GM18909 (cell line): Measurements from ENCODE around the gene CNTNAP5.

Experiments used
- ATAC-seq: cut with Tn5 transposase; IDR thresholded peaks from one replicate; pipeline ENCODE4 v1.9.1; 2021; ENCODE audit warnings: mild to moderate bottlenecking; ENCODE audit not compliant: unreplicated experiment, poor library complexity

Gene CNTNAP5

GRCh38 chr2:124145982-124146381, 120.9 kb downstream of the CNTNAP5 start:
- no peak for ATAC-seq

DNA sequence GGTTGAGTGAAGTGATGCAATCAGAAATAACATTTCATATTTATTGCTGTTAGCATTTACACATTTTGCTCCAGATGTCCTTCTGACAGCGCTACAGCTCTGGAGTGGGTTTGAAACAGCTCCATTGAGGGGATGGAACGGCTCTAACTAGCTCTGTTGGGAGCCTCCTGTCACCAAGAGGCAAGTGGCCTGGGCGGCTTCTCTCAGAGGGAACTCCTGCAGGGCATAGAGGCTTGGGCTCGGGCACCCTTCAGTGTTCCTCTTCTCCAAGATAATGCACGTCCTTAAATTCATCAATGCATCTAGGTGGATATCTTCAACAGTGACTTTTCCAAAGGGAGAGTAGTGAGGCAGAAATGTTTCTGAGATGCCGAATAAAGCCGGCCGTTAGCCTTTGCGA, 122.5 kb downstream of the CNTNAP5 start:
- ATAC-seq: no peak

GRCh38 chr2:124149571-124149970, 124.5 kb downstream of the CNTNAP5 start:
- ATAC-seq: no peak

DNA sequence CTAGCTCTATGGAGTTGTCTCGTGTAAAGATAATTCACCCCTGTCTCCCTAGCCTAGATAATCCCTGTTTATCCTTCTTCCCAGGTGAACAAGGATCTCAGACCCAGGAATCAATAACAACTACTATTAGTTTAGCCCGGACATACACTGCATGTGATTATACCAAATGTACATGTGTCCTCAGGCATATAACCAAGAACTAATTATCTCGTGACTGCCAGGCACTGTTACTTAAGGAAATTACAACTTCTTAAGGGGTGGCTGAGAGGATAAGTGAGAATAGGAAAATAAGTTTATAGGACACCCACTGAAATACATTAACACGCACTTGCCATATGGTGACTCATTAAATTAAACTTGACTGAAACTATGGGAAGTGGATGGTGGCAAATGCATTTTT, 126.6 kb downstream of the CNTNAP5 start:
- no peak for ATAC-seq

GRCh38 chr2:124153713-124154112, 128.6 kb downstream of the CNTNAP5 start:
- ATAC-seq: no peak

DNA sequence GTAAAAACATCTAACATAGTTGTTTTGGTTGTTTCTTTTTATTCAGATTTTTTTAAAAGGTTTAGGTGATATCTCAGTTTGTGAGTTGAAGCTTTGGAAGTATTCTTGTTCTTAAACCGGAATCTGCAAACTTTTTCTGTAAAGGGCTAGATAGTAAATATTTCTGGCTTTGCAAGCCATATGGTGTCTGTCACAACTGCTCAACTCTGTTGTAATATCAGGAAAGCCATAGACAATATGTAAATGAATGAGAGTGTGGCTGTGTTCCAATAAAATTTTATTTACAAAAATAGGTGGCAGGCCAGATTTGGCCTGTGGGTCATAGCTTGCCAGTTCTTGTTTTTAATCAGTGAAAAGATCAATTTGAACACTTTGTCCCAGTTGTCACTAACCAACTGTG, 134.1 kb downstream of the CNTNAP5 start:
- no peak for ATAC-seq

DNA sequence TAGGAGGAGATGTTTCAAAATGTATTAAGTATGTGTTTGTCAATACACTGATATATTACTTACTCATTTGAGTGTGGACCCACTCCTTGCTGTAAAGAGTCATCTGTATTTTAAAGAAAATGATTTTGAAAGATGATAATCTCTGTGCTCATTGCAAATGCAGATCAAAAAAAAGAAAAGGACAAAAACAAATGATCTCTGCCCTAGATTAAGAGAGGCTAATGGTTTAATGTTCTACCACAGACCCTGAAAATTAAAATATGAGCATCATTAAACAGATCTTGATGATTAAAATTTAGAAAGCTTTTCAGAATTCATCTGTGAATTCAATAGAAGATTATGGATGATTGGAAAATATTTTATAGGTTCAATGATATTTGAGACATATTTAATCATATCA, 136.5 kb downstream of the CNTNAP5 start:
- ATAC-seq: no peak

- ATAC-seq: no peak
Measured at GRCh38 chr2:124162256-124162655, 137.2 kb downstream of the CNTNAP5 start.

DNA sequence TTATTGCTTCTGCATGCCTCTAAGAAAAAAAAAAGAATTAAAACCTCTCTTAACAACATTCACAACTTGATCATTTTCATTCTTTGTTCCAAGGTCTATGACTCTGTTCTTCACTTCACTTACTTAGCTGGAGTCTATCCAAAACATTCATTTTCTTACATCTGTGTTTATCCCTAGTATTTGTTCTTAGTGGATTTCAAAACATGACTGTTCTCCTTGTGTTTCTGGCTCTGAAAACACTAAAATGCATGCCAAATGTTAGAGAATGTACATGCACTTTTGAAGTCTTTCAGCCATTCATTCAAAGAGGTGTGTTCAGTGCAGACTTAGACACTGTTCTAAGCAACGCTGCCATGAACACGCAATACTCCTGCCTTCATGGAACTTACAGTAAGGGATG, 138.8 kb downstream of the CNTNAP5 start:
- no peak for ATAC-seq

DNA sequence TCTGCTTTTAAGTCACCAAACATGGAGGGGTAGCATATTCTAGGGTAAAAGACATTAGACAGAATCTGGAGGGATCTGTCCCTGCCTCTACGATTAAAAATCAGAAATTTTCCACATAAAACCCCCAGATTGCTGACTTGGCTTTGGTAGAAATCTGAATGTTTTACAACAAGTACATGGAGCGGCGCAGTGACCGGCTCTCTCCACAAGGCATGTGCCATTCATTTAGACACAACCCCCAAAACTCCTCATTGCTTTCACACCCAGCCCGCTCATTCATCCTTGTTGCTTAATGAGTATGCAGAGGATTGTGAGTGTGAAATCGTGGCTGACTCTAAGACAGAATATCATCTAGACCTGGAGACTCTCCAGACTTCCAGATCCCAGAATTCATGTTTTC, 140.6 kb downstream of the CNTNAP5 start:
- ATAC-seq: no peak

- ATAC-seq: no peak
Measured at GRCh38 chr2:124171472-124172063, 146.5 kb downstream of the CNTNAP5 start.

DNA sequence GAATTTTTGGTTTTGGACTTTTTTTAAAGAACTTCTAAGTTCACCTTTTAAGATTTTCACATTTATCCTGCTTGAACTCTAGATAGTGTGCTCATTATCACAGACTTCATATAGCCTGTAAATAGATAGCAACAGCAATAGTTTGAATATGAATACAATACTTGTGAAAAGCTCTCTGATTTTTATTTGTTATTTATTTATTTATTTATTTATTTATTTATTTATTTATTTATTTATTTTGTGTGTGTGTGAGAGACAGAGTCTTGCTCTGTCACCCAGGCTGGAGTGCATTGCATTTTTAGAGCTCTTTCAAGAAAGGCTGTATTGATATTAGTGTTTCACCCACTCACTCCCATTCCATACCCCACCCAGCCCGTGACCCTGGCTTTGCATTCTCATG, 153.6 kb downstream of the CNTNAP5 start:
- ATAC-seq: no peak

DNA sequence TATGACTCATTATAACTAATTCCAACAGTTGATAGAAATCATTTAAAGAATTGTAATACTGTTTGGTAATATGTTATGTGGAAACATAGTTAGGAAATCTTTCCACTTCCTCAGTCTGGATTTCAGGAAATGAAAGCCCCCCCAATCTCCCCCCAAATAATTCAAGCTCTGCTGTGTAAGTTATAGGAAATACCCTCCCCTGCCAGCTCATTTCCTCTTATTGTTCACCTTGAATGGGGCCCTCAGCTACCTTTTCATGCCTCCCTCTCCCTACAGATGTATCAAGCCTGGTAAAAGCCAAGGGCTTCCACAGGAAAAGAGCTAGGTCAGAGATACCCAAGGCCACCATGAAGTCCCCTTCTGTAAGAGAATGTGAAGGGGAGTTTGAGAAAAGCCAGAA, 155.5 kb downstream of the CNTNAP5 start:
- ATAC-seq: no peak

DNA sequence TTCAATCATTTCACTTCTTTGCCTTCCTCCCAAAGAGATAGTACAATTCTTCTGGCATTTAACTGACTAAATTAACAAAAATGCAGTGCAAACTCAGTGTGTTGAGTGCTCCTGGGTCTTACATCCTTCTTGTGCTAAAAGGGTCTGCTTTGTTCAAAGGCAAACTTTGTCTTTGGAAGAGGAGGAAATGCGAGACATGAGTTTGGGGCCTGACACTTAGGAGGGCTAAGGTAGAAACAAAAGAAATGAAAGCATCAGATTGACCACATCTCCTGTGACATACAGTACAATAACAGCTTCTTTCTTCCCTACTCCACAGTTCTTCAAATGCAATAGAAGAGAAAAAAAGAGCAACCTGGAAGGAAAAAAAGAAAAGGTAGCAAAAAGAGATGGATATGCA, 161.7 kb downstream of the CNTNAP5 start:
- no peak for ATAC-seq

DNA sequence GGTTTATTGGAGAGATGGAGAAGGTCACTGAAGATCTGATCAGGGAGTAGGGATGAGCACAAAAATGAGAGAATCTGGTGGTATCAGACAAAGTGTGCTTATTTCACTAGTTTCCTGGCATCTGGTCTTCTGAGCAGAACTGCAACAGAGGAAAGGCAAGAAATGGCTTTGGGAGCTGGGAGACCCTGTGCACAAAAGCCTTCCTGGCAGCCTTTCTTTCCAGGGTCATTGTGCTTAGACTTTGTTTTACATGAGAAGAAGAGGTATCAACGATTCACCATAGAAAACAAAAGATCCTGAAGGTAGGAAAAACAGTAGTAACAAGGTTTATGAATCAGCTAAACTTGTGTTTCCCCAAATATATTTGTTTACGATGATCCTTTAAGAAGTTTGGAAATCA, 162.9 kb downstream of the CNTNAP5 start:
- ATAC-seq: no peak

- ATAC-seq: no peak
Measured at GRCh38 chr2:124193706-124194105, 168.6 kb downstream of the CNTNAP5 start.

- no peak for ATAC-seq
Measured at GRCh38 chr2:124201713-124202112, 176.6 kb downstream of the CNTNAP5 start.

GRCh38 chr2:124209441-124209840, 184.4 kb downstream of the CNTNAP5 start:
- ATAC-seq: no peak

DNA sequence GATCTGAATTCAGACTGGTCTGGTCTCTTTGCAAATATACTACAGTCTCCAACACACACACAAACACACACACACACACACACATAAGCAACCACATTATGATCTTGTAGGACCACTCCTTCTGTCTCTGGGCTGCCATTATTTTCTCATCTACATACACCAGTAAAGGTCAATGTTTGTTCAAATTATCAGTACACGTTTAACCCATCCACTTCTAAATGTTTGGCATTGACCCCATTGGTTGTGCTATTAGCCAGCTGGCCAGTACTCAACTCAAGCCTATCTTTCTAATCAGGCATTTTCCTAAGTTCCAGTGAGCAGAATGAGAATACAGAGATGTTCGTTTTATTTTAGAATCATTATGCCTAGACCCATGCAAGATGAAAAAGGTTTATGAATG, 186.4 kb downstream of the CNTNAP5 start:
- no peak for ATAC-seq

- no peak for ATAC-seq
Measured at GRCh38 chr2:124213977-124214587, 189.0 kb downstream of the CNTNAP5 start.

- no peak for ATAC-seq
Measured at GRCh38 chr2:124246170-124246569, 221.1 kb downstream of the CNTNAP5 start.

DNA sequence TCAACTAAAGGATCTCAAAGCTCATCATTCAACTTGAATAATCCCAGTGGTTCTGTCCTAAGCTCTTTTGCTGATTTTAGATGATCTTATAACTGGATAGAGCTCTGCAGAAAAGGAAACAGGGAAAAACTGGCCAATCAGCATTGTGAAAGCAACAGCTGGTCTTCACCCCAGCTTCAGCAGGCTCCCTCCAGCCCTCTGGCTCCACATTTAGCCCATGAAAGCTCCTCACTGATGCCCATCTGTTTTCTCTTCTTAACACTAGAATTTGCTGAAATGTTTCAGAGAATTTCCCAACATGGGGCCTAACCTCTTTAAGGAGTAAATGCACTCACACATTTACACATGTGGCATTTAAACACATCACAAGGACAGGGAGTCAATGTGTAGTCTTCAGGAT, 223.3 kb downstream of the CNTNAP5 start:
- ATAC-seq: no peak
